Measurements from ENCODE around the gene VIPR1.
A peak's percentile ranks its signal among the peaks of the same experiment; 100 is the strongest.
"Not testable (repeated sequence)": the region's sequence is repeated elsewhere in the genome, so short reads cannot be mapped to it uniquely, and the experiment has no call there.

The VIPR1 gene

GRCh38 chr3:42575137-42575741 lies 72.8 kb downstream of the VIPR1 start:
- DNase-seq (ENCODE audit: low read depth in 2 of 2) = no peak

- DNase-seq (ENCODE audit: low read depth in 2 of 2) = no peak
These were observed 75.6 kb downstream of the VIPR1 start for GRCh38 chr3:42578054-42578453.

GRCh38 chr3:42579346-42579745 lies 76.9 kb downstream of the VIPR1 start:
- DNase-seq (ENCODE audit: low read depth in 2 of 2) = not testable (repeated sequence)

DNA sequence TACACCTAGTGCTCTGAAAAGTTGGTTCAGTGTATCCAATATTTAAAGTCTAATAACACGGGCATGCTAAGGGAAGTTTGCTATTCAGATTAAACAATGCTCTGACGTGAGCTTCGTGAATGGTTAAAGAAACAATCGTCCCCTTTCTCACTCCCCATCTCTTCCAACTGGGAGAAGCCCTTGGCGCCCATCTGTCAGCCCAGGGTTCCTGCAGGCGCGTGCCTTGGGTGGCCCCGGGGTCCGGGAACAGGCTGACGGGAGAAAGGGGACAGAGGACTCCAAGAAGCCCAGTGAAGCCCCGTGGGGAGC lies 78.9 kb downstream of the VIPR1 start:
- DNase-seq (ENCODE audit: low read depth in 2 of 2) = no peak

DNA sequence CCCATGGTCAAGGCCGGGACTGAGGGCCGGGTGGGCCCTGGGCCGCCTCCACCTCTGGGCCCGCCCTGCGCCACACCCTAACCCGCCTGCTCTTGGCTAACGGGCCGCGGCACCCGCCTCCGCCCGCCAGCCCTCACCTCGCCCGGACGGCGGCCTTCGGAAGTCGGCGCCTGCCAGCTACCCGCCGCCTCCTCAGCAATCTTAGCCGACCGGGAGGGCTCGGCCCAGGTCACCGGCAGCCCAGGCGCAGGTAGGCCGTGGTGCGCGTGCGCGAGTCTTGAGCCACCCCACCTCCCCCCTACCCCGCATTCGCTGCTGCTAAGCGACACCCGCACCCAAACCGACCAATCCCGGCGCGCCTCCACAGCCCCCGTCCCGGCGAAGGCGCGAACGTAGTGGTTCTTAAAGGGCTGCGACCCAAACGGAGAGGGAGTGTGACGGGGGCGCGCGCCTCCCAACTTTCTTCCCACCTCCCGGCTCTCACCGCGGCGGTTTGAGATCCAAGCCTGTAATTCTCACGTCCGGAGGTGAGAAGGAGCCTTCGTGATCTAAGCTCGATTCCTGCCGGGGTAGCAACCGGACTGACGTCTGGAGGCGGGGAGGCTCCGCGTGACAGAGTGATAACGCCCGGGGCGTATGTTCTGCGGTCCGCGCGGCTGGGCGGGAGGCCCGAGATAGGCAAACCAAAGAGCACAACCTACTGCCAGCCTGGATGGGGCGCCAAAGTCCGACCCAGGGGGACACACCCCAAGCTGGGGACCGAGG lies 79.4 kb downstream of the VIPR1 start, which contains the start of gene SEC22C:
TSS of gene SEC22C (minus strand) at position 259 of the 765 bp plus-strand sequence. CDS start 12,921 bp downstream, outside the sequence.
- DNase-seq (ENCODE audit: low read depth in 2 of 2) = peak; percentile 95

DNA sequence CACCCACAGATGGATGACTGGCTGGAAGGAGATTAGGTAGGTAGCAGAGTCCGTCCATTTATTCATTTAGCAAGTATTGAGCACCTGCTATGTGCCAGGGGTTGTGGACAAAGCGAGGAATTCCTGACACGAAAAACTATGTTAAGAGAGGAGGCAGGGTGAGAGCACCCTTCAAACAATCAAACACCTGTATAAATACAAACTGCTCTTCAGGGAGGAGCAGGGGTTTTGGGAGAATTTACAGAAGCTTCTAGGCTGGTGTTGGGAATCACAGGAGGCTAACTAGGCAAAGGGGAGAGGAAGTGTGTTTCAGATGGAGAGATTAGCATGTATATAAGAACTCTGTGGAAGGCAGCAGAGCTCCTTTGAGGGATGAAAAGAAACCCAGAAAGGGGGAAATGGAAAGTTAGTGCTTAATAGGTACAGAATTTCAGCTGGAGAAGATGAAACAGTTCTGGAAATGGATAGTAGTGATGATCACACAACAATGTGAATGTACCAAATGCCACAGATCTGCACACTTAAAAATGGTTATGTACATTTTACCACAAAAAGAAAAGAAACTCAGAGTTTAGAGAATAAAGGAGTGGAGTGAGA lies 80.1 kb downstream of the VIPR1 start:
- DNase-seq (ENCODE audit: low read depth in 2 of 2) = no peak
